Neural cell (in vitro differentiated cells): ENCODE results near the gene MLLT3.

Source experiments
- CTCF ChIP-seq: fragments of 450-650 bp; IDR thresholded peaks from 2 replicates; pipeline ENCODE4 v1.5.1; 2014; ENCODE audit warnings: antibody characterized with exemption, mild to moderate bottlenecking, moderate library complexity; ENCODE audit not compliant: poor library complexity, severe bottlenecking
- EZH2 ChIP-seq: fragments of 200-600, 300-800 bp; shearing (Covaris generic), sonication (generic); IDR thresholded peaks from 2 replicates; pipeline ENCODE4 v1.6.1; 2014; ENCODE audit warnings: antibody characterized with exemption, low read length, borderline replicate concordance, mild to moderate bottlenecking; ENCODE audit not compliant: insufficient read depth, poor library complexity, severe bottlenecking
- POLR2AphosphoS5 ChIP-seq: IDR thresholded peaks from 2 replicates; pipeline ENCODE4 v1.6.1; 2012
- RAD21 ChIP-seq: fragments of 450-650 bp; conservative IDR thresholded peaks from 2 replicates; pipeline ENCODE4 v1.6.1; 2014; ENCODE audit warnings: antibody characterized with exemption, mild to moderate bottlenecking, moderate library complexity
- TAF1 ChIP-seq: IDR thresholded peaks from 2 replicates; pipeline ENCODE4 v1.6.1; 2012; ENCODE audit warnings: low read depth
- TF ChIP-seq, protein P1 (sequence below): IDR thresholded peaks from 2 replicates; pipeline ENCODE4 v1.6.1; 2012; ENCODE audit warnings: borderline replicate concordance

DNA sequence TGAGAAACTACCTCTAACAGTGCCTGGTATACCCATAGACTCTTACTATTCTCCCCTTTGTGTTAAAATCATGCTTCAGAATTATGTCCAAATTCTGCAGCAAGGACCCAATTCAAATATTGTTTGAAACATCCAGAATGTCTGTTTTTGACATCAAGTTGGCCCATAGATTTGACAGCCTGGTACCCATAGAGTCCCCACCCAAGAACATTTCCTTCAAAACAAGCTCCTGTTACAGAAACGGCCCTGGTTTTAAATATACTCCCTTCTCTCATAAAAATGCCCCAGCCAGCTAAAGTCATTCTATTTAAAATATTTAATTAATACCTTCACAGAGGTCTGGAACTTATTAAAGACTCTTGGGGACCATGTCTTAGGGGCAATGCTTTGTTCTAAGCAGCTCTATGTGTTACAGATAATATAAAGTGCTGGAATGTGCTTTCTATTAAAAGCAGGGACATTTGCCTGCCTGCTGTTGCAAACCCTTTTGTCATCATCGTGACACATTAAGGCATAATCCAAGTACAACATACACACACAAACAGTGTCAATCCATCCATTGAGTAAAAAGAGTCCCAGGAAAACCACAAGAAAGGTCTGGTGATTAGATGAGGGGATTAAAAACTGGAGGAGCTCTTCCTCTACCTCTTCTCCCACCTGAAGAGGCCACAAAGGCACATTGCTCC is 321.7 kb downstream of the MLLT3 start:
- no peak for TF ChIP-seq TAF1
- no peak for TF ChIP-seq CTCF
- no peak for TF ChIP-seq EZH2
- TF ChIP-seq POLR2AphosphoS5: no peak
- TF ChIP-seq, protein P1, sequence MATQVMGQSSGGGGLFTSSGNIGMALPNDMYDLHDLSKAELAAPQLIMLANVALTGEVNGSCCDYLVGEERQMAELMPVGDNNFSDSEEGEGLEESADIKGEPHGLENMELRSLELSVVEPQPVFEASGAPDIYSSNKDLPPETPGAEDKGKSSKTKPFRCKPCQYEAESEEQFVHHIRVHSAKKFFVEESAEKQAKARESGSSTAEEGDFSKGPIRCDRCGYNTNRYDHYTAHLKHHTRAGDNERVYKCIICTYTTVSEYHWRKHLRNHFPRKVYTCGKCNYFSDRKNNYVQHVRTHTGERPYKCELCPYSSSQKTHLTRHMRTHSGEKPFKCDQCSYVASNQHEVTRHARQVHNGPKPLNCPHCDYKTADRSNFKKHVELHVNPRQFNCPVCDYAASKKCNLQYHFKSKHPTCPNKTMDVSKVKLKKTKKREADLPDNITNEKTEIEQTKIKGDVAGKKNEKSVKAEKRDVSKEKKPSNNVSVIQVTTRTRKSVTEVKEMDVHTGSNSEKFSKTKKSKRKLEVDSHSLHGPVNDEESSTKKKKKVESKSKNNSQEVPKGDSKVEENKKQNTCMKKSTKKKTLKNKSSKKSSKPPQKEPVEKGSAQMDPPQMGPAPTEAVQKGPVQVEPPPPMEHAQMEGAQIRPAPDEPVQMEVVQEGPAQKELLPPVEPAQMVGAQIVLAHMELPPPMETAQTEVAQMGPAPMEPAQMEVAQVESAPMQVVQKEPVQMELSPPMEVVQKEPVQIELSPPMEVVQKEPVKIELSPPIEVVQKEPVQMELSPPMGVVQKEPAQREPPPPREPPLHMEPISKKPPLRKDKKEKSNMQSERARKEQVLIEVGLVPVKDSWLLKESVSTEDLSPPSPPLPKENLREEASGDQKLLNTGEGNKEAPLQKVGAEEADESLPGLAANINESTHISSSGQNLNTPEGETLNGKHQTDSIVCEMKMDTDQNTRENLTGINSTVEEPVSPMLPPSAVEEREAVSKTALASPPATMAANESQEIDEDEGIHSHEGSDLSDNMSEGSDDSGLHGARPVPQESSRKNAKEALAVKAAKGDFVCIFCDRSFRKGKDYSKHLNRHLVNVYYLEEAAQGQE: no peak
- TF ChIP-seq RAD21: no peak
